ENCODE data around the gene SRXN1.

GRCh38 chr20:631101-631500 is 21.9 kb downstream of the SRXN1 start:
- TF ChIP-seq EP300 (IDR thresholded peaks at IDR 0.05) (no peak), CTCF (IDR thresholded peaks at IDR 0.05) (no peak)
